Measurements from ENCODE around the gene TMEM63C. TPM values are rescaled to one million over a fixed set of nuclear protein-coding genes. Genes with fewer than 3 reads are reported as not detected.

Gene TMEM63C
- total RNA-seq, 1 experiment from 2014 or later, result 0.66 TPM

- H3K4me3 ChIP-seq, result no peak overlapping the region
- H3K4me1 ChIP-seq (replicated peaks), result no peaks in the 10 kb centered on the region
- DNase-seq (ENCODE audit: low read depth in 1 of 2, low spot score in 2 of 2), result no peak
- no peaks in the 10 kb centered on the region for H3K9me3 ChIP-seq (replicated peaks)
- no peak overlapping the region for H3K27ac ChIP-seq
- no peaks in the 10 kb centered on the region for H3K27me3 ChIP-seq (replicated peaks)
- H3K36me3 ChIP-seq, result no peaks in the 10 kb centered on the region
These were observed 70.3 kb downstream of the TMEM63C start for GRCh38 chr14:77251870-77252269.

DNA sequence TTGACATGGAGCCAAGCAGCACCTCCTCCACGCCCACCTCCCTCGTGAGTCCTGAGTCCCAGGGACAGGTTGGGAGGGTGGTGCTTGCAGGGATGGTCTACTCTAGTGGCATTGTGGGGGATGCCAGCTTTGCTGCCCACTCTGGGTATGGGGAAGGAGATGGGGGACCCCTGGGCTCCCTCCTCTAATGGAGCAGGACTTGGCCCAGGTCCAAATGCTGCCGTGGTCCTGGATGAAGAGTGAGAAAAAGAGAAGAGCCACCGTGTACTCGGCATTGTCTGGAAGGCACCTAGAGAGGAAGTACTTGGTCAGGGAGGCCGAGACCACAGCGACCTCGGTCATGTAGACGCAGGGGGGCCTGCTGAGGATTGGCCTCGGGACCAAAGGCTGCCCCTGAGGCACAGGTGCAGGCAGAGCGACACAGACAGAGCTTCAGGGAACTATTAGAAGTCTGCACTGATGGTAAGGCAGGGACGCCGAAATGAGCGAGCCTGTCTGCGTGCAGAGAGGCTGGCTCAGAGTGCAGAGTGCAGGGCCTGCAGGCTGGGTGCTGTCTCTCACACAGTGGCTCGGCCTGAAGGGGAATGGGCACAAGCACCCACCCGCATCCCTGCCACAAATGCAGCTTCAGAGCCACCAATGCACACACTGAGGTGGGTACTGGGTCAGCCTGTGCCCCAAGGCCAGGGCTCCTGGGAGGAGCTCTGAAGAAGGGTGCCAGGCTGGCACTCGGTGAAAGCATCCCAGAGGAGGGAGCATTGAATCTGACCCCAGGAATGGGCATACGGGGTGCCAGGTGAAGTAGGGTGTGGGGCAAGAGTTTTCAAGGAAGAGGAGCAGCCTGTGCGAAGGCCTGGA, 72.0 kb downstream of the TMEM63C start:
- H3K36me3 ChIP-seq, result no peaks in the 10 kb centered on the region
- no peaks in the 10 kb centered on the region for H3K27me3 ChIP-seq (replicated peaks)
- no peak overlapping the region for H3K27ac ChIP-seq
- no peaks in the 10 kb centered on the region for H3K9me3 ChIP-seq (replicated peaks)
- no peak for DNase-seq (ENCODE audit: low read depth in 1 of 2, low spot score in 2 of 2)
- H3K4me3 ChIP-seq, result no peak overlapping the region
- H3K4me1 ChIP-seq (replicated peaks), result no peaks in the 10 kb centered on the region

- Histone ChIP-seq H3K4me3 (no peak overlapping the region), H3K27me3 (replicated peaks) (no peaks in the 10 kb centered on the region), H3K27ac (no peak overlapping the region), H3K4me1 (replicated peaks) (no peaks in the 10 kb centered on the region), H3K9me3 (replicated peaks) (no peaks in the 10 kb centered on the region), H3K36me3 (no peaks in the 10 kb centered on the region)
- no peak for DNase-seq (ENCODE audit: low read depth in 1 of 2, low spot score in 2 of 2)
These were observed 75.1 kb downstream of the TMEM63C start for GRCh38 chr14:77256694-77257093.

DNA sequence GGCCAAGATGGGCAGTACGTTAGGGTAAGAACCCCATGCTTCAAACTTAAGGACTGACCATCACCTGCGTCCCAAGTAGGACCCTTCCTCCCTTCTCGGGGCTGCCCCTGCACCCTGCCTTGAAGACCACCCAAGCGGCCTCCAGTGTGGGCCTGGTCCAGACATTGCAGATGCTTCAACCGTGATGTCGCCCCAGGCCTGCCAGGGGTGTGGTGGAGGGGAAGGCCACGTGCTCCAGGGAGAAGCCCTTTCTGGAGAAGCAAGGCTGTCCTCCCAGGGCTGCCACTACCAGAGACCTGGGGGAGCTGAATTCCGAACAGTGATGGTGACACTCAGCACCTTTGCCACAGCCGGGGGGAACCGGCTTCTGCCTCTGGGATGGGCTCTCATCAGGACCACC, 76.1 kb downstream of the TMEM63C start:
- DNase-seq (ENCODE audit: low read depth in 1 of 2, low spot score in 2 of 2), result no peak
- Histone ChIP-seq H3K4me1 (replicated peaks) (no peaks in the 10 kb centered on the region), H3K27ac (no peak overlapping the region), H3K27me3 (replicated peaks) (no peaks in the 10 kb centered on the region), H3K9me3 (replicated peaks) (no peaks in the 10 kb centered on the region), H3K4me3 (no peak overlapping the region), H3K36me3 (no peaks in the 10 kb centered on the region)

- Histone ChIP-seq H3K27me3 (replicated peaks) (peaks cover 3% of the 10 kb centered on the region; the same call in 1 of the 2 replicates), H3K4me3 (no peak overlapping the region), H3K27ac (no peak overlapping the region), H3K9me3 (replicated peaks) (no peaks in the 10 kb centered on the region), H3K4me1 (replicated peaks) (no peaks in the 10 kb centered on the region), H3K36me3 (no peaks in the 10 kb centered on the region)
- no peak for DNase-seq (ENCODE audit: low read depth in 1 of 2, low spot score in 2 of 2)
These were observed 77.0 kb downstream of the TMEM63C start for GRCh38 chr14:77258566-77258965.

DNA sequence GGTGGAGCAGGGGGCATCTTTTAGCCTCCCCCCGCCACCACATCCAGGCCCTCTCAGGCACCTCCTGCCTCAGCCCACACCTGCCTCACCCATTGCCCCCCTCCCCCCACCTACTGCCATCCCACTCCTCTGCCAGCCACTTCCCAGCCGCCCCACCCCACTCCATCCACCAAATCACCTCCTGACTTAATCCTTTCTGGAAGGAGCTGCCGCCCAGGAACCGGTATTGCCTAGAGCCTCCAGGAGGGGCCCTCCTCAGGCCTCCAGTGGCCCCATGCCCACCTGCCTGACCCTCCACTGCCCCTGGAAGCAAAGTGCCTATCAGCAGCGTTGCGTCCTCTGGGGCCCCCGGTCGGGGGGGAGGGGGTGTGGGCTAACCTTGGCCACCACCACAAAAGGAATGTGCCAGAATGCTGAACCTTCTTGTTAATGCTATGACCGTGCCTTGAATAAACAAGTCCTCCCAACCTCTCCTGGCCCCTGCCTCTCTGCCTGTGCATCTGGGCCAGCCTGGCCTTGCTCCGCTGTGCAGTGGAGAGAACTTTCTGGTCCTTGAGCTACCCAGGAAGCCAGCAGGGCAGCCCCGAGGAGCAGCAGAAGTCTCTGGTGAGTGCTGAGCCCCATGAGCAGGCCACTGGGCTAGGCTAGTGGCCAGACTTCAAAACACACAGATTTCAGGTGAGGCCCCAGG, 77.6 kb downstream of the TMEM63C start:
- Histone ChIP-seq H3K9me3 (replicated peaks) (no peaks in the 10 kb centered on the region), H3K4me1 (replicated peaks) (no peaks in the 10 kb centered on the region), H3K4me3 (no peak overlapping the region), H3K27ac (no peak overlapping the region), H3K36me3 (no peaks in the 10 kb centered on the region), H3K27me3 (replicated peaks) (peaks cover 5% of the 10 kb centered on the region; the same call in 1 of the 2 replicates)
- DNase-seq (ENCODE audit: low read depth in 1 of 2, low spot score in 2 of 2), result no peak

DNA sequence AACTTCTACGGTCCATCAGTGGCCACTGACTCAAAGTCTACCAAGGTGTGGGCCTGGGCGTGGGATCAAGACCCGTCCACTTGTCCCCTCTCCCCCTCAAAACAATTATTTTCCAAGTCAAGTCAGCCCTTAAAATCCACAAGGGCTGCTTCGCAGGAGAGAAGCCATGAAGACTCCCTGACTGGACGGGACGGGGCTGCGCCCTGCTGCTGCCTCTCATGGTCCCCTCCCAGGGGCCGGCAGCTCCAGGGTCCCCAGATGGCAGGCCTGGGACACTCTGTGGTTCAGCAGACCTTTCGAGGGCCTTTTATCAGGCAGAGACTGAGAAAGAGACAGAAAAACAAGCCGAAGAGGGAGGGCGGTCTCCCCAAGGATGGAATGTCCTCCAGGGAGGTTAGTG, 78.6 kb downstream of the TMEM63C start:
- Histone ChIP-seq H3K27ac (no peak overlapping the region), H3K4me1 (replicated peaks) (no peaks in the 10 kb centered on the region), H3K4me3 (no peak overlapping the region), H3K27me3 (replicated peaks) (peaks cover 5% of the 10 kb centered on the region; the same call in 1 of the 2 replicates), H3K9me3 (replicated peaks) (no peaks in the 10 kb centered on the region), H3K36me3 (no peaks in the 10 kb centered on the region)
- no peak for DNase-seq (ENCODE audit: low read depth in 1 of 2, low spot score in 2 of 2)

DNA sequence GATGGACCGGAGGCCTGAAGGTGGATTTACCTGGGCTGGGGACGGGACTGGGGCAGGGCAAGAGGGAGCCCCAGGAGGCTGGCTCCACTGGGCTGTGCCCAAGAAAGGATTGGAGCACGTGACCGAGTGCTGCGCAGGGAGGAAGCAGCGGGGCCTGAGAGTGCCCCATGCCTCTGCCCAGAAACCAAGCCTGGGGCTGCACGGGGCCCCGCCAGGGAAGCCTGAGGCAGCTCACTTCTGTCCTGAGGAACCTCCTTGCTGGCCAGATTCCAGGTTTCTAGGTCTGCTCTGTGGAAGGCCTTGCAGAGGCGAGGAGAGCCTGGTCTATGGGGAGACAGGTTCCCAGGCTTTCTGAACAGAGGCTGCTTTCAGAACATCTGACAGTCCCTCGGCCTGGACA, 79.0 kb downstream of the TMEM63C start:
- DNase-seq (ENCODE audit: low read depth in 1 of 2, low spot score in 2 of 2), result no peak
- Histone ChIP-seq H3K4me3 (no peak overlapping the region), H3K27ac (no peak overlapping the region), H3K4me1 (replicated peaks) (no peaks in the 10 kb centered on the region), H3K36me3 (no peaks in the 10 kb centered on the region), H3K27me3 (replicated peaks) (peaks cover 5% of the 10 kb centered on the region; the same call in 1 of the 2 replicates), H3K9me3 (replicated peaks) (no peaks in the 10 kb centered on the region)

DNA sequence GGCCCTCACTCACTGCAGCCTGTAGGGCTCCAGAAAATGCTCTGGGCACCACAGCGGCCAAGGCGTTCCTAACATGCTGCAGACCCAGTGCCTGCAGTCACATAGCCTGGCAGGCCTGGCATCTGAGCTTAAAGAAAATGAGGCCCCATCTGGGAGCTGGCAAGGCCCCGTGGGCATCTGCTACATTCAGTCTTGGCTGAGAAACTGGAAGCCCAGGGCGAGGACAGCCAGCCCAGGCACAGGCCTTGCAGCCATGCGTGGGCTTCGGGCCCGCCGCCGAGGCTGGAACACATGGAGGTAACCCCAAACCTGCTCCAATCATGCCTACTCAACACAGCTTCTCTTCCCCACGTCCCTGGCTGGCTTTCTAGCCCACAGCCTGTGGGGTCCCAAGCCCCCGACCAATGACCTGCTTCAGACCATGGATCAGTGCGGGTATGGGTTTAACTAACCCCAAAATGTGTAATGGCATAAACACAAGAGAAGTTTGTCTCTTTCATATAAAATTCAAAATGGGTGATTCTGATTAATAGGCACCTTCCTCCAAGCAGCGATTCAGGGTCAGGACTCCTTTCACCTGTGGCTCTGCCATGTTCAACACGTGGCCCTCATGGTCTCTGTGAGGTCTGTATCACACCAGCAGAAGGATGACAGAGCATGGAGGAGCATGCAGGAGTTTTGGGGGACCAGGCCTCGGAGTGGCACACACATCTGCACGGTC, 83.0 kb downstream of the TMEM63C start:
- Histone ChIP-seq H3K27ac (no peak overlapping the region), H3K4me3 (no peak overlapping the region), H3K27me3 (replicated peaks) (peaks cover 15% of the 10 kb centered on the region), H3K36me3 (no peaks in the 10 kb centered on the region), H3K9me3 (replicated peaks) (no peaks in the 10 kb centered on the region), H3K4me1 (replicated peaks) (no peaks in the 10 kb centered on the region)
- DNase-seq (ENCODE audit: low read depth in 1 of 2, low spot score in 2 of 2), result no peak

- H3K4me1 ChIP-seq (replicated peaks), result no peaks in the 10 kb centered on the region
- H3K4me3 ChIP-seq, result no peak overlapping the region
- peak in 1 of 2 experiments; percentile 30 for DNase-seq (ENCODE audit: low read depth in 1 of 2, low spot score in 2 of 2)
- H3K9me3 ChIP-seq (replicated peaks), result no peaks in the 10 kb centered on the region
- H3K36me3 ChIP-seq, result no peaks in the 10 kb centered on the region
- no peak overlapping the region for H3K27ac ChIP-seq
- peaks cover 20% of the 10 kb centered on the region for H3K27me3 ChIP-seq (replicated peaks)
These were observed 83.6 kb downstream of the TMEM63C start for GRCh38 chr14:77265187-77265515.

DNA sequence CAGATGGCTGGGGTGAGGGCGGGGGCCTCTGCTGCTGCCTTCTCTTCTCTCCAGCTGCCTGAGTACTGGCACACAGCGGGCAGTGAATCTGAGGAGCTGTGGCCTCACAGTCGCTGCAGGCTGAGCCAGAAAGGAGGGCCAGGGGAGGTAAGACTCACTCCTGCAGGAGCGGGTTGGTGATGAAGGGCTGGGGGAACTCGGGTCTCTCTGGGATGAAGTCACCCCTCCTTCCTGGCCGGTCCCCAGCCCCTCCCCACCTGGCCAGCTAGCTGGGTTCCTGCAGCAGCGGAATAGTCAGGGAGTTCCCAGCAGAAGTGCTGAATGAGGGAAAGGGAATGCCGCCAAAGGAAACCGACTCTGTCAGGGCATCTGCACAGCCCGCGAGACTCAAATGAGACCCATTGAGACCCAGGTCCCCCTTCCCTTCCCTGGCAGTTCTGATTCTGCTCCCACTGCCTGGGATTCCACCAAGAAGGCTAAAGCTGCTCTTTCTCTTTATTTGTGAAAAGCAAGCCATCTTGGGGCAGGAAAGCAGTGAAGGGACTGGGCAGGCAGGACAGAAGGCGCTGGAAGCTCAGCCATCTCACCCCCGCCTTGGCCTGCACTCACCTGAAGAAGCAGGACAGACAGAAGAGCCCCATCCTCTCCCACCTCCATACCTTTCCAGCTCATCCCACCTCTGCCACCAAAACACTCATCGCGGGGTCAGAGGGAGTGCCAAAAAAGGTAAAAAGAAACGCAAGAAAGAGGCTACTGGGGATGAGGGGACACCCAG, 84.2 kb downstream of the TMEM63C start:
- DNase-seq (ENCODE audit: low read depth in 1 of 2, low spot score in 2 of 2), result no peak
- Histone ChIP-seq H3K27me3 (replicated peaks) (peaks cover 26% of the 10 kb centered on the region), H3K4me3 (no peak overlapping the region), H3K9me3 (replicated peaks) (no peaks in the 10 kb centered on the region), H3K27ac (no peak overlapping the region), H3K36me3 (no peaks in the 10 kb centered on the region), H3K4me1 (replicated peaks) (no peaks in the 10 kb centered on the region)

DNA sequence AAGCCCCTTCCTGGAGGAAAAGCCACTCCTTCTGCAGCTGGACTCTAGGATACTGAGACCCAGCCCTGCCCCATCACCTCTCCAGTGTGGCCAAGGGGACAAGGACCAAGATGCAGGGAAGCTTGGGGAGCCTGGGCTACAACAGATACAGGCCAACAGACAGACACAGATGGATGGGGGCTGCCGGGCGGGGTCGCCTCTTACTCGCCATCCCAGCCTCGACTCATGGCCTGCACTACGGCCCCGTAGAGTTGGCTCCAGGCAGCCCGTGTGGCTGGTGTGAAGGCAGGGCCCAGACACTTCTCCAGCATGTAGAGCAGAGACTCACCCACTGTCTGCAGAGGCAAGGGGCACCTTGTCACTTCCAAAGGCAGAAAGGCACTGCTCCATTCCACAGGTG, 84.7 kb downstream of the TMEM63C start:
- Histone ChIP-seq H3K4me3 (no peak overlapping the region), H3K9me3 (replicated peaks) (no peaks in the 10 kb centered on the region), H3K4me1 (replicated peaks) (no peaks in the 10 kb centered on the region), H3K27ac (no peak overlapping the region), H3K36me3 (no peaks in the 10 kb centered on the region), H3K27me3 (replicated peaks) (peaks cover 32% of the 10 kb centered on the region)
- no peak for DNase-seq (ENCODE audit: low read depth in 1 of 2, low spot score in 2 of 2)

- Histone ChIP-seq H3K9me3 (replicated peaks) (no peaks in the 10 kb centered on the region), H3K36me3 (no peaks in the 10 kb centered on the region), H3K27ac (no peak overlapping the region), H3K4me1 (replicated peaks) (no peaks in the 10 kb centered on the region), H3K4me3 (no peak overlapping the region), H3K27me3 (replicated peaks) (peaks cover 34% of the 10 kb centered on the region)
- DNase-seq (ENCODE audit: low read depth in 1 of 2, low spot score in 2 of 2), result peak in 1 of 2 experiments; percentile 33
These were observed 86.5 kb downstream of the TMEM63C start for GRCh38 chr14:77267937-77268699.
